MM.1S (cell line): ENCODE results near the gene CPEB3.

Source experiments
- DNase-seq: peaks from one replicate; pipeline ENCODE4 v3.0.0-alpha.2; 2015
- H2AFZ ChIP-seq: fragments of 300-600 bp; sonication (generic); 2 replicates; pipeline ENCODE4 v1.6.0; 2016; ENCODE audit warnings: antibody characterized with exemption, low read length
- H3F3A ChIP-seq: fragments of 300-600 bp; sonication (generic); 2 replicates; pipeline ENCODE4 v1.6.1; 2016; ENCODE audit warnings: mild to moderate bottlenecking, antibody characterized with exemption, low read length, moderate library complexity, mixed read lengths; ENCODE audit not compliant: insufficient read depth
- H3K27ac ChIP-seq: fragments of 300-600 bp; sonication (generic); 2 replicates; pipeline ENCODE4 v1.5.1; 2016; ENCODE audit warnings: mild to moderate bottlenecking, low read length
- H3K27me3 ChIP-seq: fragments of 300-600 bp; sonication (generic); replicated peaks from 2 replicates; pipeline ENCODE4 v1.6.0; 2016; ENCODE audit warnings: low read length; ENCODE audit not compliant: insufficient read depth
- H3K36me3 ChIP-seq: fragments of 300-600 bp; sonication (generic); replicated peaks from 2 replicates; pipeline ENCODE4 v1.6.1; 2016; ENCODE audit warnings: mild to moderate bottlenecking, low read length, mixed read lengths; ENCODE audit not compliant: insufficient read depth
- H3K4me1 ChIP-seq: fragments of 300-600 bp; sonication (generic); 2 replicates; pipeline ENCODE4 v1.6.1; 2016; ENCODE audit warnings: low read length, mixed read lengths
- H3K4me2 ChIP-seq: fragments of 300-600 bp; sonication (generic); 2 replicates; pipeline ENCODE4 v1.6.0; 2016; ENCODE audit warnings: low read depth, low read length
- H3K4me3 ChIP-seq: fragments of 300-600 bp; sonication (generic); 2 replicates; pipeline ENCODE4 v1.5.1; 2016; ENCODE audit warnings: low read length, mixed read lengths
- H3K79me2 ChIP-seq: fragments of 300-600 bp; sonication (generic); 2 replicates; pipeline ENCODE4 v1.6.1; 2016; ENCODE audit warnings: mixed run types, low read length, mixed read lengths
- H3K9ac ChIP-seq: fragments of 300-600 bp; sonication (generic); 2 replicates; pipeline ENCODE4 v1.6.1; 2016; ENCODE audit warnings: low read length, mixed read lengths
- H3K9me2 ChIP-seq: fragments of 300-600 bp; sonication (generic); replicated peaks from 2 replicates; pipeline ENCODE4 v1.6.1; 2016; ENCODE audit warnings: mild to moderate bottlenecking, low read length, mixed read lengths; ENCODE audit not compliant: insufficient read depth
- H3K9me3 ChIP-seq: fragments of 300-600 bp; sonication (generic); replicated peaks from 2 replicates; pipeline ENCODE4 v1.6.1; 2016; ENCODE audit warnings: mild to moderate bottlenecking, low read length, mixed read lengths; ENCODE audit not compliant: insufficient read depth
- H4K20me1 ChIP-seq: fragments of 300-600 bp; sonication (generic); 2 replicates; pipeline ENCODE4 v1.6.1; 2016; ENCODE audit warnings: mild to moderate bottlenecking, low read length, moderate library complexity, mixed read lengths; ENCODE audit not compliant: insufficient read depth
- CTCF ChIP-seq: fragments of 300-600 bp; sonication (generic); IDR thresholded peaks from 2 replicates; pipeline ENCODE4 v1.5.1; 2016; ENCODE audit warnings: antibody characterized with exemption, low read length, mixed read lengths
- EZH2 ChIP-seq: fragments of 300-600 bp; sonication (generic); optimal IDR thresholded peaks from 2 replicates; pipeline ENCODE3; 2017; ENCODE audit warnings: low read depth, mild to moderate bottlenecking, antibody characterized with exemption, low read length, mixed read lengths
- EZH2phosphoT487 ChIP-seq: fragments of 300-600 bp; sonication (generic); IDR thresholded peaks from 2 replicates; pipeline ENCODE4 v1.6.1; 2018; ENCODE audit warnings: antibody characterized with exemption, low read length

The CPEB3 gene

GRCh38 chr10:92108747-92109146 is 182.1 kb downstream of the CPEB3 start:
- Histone ChIP-seq H4K20me1 (no peaks in the 10 kb centered on the region), H3K9ac (no peak overlapping the region), H2AFZ (no peak overlapping the region), H3K36me3 (no peaks in the 10 kb centered on the region), H3K27me3 (no peaks in the 10 kb centered on the region), H3K9me3 (no peaks in the 10 kb centered on the region), H3K79me2 (no peaks in the 10 kb centered on the region), H3K4me3 (no peak overlapping the region), H3K27ac (no peak overlapping the region), H3K9me2 (no peaks in the 10 kb centered on the region), H3K4me2 (no peak overlapping the region), H3F3A (peaks cover 13% of the 10 kb centered on the region), H3K4me1 (peaks cover 47% of the 10 kb centered on the region)
- no peak for DNase-seq
- TF ChIP-seq EZH2 (no peak), CTCF (no peak), EZH2phosphoT487 (no peak)

- Histone ChIP-seq H3K36me3 (no peaks in the 10 kb centered on the region), H3K4me3 (no peak overlapping the region), H3K9me2 (no peaks in the 10 kb centered on the region), H3K4me1 (peaks cover 47% of the 10 kb centered on the region), H3K4me2 (no peak overlapping the region), H3F3A (peaks cover 7% of the 10 kb centered on the region), H4K20me1 (no peaks in the 10 kb centered on the region), H3K27ac (no peak overlapping the region), H3K9me3 (no peaks in the 10 kb centered on the region), H2AFZ (no peak overlapping the region), H3K27me3 (no peaks in the 10 kb centered on the region), H3K9ac (no peak overlapping the region), H3K79me2 (no peaks in the 10 kb centered on the region)
- no peak for DNase-seq
- no peak for TF ChIP-seq EZH2phosphoT487
- TF ChIP-seq CTCF, result no peak
- TF ChIP-seq EZH2, result no peak
These were observed 182.8 kb downstream of the CPEB3 start for GRCh38 chr10:92108120-92108519.

DNA sequence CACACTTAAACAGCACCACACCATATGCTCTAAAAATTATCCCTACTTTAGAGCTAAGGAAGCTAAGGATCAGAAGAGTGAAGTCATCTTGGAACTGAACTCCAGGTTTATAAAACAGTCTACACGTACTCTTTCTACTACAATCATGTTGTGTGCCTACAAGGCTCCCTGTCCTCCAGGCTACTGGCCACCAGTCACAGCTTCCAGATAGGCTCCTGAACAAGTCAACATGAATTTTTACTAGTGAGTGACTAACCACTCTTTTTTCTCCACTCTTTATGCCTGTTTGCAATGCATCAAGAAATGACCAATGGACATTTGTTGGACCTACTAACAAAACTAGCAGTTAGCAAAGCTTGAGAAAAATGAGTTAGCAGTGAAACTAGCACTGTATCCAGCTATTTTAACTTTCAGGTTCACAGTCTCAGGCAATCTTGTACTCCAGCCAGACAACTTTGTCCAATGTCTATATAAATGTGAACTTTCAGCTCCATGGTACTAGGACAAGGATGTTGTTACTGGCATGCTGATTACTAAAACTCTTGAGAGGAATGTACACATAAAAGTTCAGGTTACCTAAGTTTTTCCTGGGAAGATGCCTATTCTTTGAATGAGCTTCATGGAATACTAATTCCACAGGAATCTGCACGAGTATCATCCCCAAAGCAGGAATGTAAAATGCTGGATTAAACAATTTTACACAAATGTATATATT is 187.3 kb downstream of the CPEB3 start:
- Histone ChIP-seq H3F3A (peaks cover 12% of the 10 kb centered on the region; the same call in 1 of the 2 replicates), H3K4me1 (peaks cover 32% of the 10 kb centered on the region), H3K27ac (no peak overlapping the region), H4K20me1 (no peaks in the 10 kb centered on the region), H3K79me2 (peaks cover 11% of the 10 kb centered on the region), H2AFZ (no peak overlapping the region), H3K9me3 (no peaks in the 10 kb centered on the region), H3K9ac (no peak overlapping the region), H3K36me3 (no peaks in the 10 kb centered on the region), H3K9me2 (no peaks in the 10 kb centered on the region), H3K4me2 (no peak overlapping the region), H3K27me3 (no peaks in the 10 kb centered on the region), H3K4me3 (no peak overlapping the region)
- no peak for DNase-seq
- TF ChIP-seq EZH2, result no peak
- no peak for TF ChIP-seq CTCF
- TF ChIP-seq EZH2phosphoT487, result no peak
